ENCODE measurements around the gene ARMC9.

GRCh38 chr2:231394211-231395141 is 196.0 kb downstream of the ARMC9 start:
- TF ChIP-seq CTCF (IDR thresholded peaks at IDR 0.05): peak; percentile 75
- TF ChIP-seq TCF7L2 (IDR thresholded peaks at IDR 0.05; ENCODE audit: low read depth, low read length): no peak
